ENCODE results near the gene ASMT.

DNA sequence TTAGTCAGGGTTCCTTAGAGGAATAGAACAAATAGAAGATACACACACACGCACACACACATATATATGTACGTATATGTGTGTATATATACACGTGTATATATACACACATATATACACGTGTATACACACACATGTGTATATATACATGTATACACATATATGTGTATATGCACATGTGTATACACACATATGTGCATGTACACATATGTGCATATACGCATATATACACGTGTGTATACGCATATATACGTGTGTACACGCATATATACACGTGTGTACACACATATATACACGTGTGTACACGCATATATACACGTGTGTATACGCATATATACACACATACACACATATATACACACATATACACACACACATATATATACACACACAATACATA, 41.5 kb downstream of the ASMT start:
- TF ChIP-seq POLR2AphosphoS5 (IDR thresholded peaks at IDR 0.05; ENCODE audit: low read depth, low read length) (no peak), POLR2A (IDR thresholded peaks at IDR 0.05; ENCODE audit: low read depth, low read length) (no peak)

Measured in GM12891 (cell line).